SK-N-SH treated with all-trans-retinoic acid at 6 μM for 48 hours (cell line): ENCODE measurements around the gene CNNM2.

Source experiments
- ATAC-seq: fragments of 200-7000 bp; cut with Tn5 transposase; 3 replicates; pipeline ENCODE4 v1.9.1; 2020; ENCODE audit warnings: mild to moderate bottlenecking, moderate library complexity
- CSDC2 ChIP-seq: fragments of 250-450 bp; sonication (Bioruptor Pico); IDR thresholded peaks from 2 replicates; pipeline ENCODE4 v1.5.0; 2020; ENCODE audit warnings: mild to moderate bottlenecking, moderate library complexity
- CSRNP3 ChIP-seq: fragments of 250-450 bp; sonication (Bioruptor Pico); IDR thresholded peaks from 2 replicates; pipeline ENCODE4 v1.5.1; 2021; ENCODE audit warnings: mild to moderate bottlenecking, moderate library complexity
- ESRRG ChIP-seq: fragments of 250-450 bp; sonication (Bioruptor Pico); IDR thresholded peaks from 2 replicates; pipeline ENCODE4 v1.6.1; 2021; ENCODE audit warnings: mild to moderate bottlenecking
- GLIS3 ChIP-seq: fragments of 250-450 bp; sonication (Bioruptor Pico); IDR thresholded peaks from 2 replicates; pipeline ENCODE4 v1.5.0; 2020; ENCODE audit warnings: mild to moderate bottlenecking, moderate library complexity
- ISL1 ChIP-seq: fragments of 250-450 bp; sonication (Bioruptor Pico); IDR thresholded peaks from 2 replicates; pipeline ENCODE4 v2.1.2; 2022; ENCODE audit warnings: mild to moderate bottlenecking, moderate library complexity
- OSR1 ChIP-seq: fragments of 250-450 bp; sonication (Bioruptor Pico); IDR thresholded peaks from 2 replicates; pipeline ENCODE4 v1.8.0; 2022; ENCODE audit warnings: moderate library complexity, mild to moderate bottlenecking, inconsistent platforms
- PATZ1 ChIP-seq: fragments of 250-450 bp; sonication (Bioruptor Pico); IDR thresholded peaks from 2 replicates; pipeline ENCODE4 v1.8.0; 2020; ENCODE audit warnings: mild to moderate bottlenecking, moderate library complexity, borderline replicate concordance
- POU6F1 ChIP-seq: fragments of 250-450 bp; sonication (Bioruptor Pico); IDR thresholded peaks from 2 replicates; pipeline ENCODE4 v1.8.0; 2021; ENCODE audit warnings: low read depth, mild to moderate bottlenecking, moderate library complexity, borderline replicate concordance
- PPARA ChIP-seq: fragments of 250-450 bp; sonication (Bioruptor Pico); IDR thresholded peaks from 2 replicates; pipeline ENCODE4 v1.5.0; 2020; ENCODE audit warnings: mild to moderate bottlenecking, borderline replicate concordance
- RARB ChIP-seq: fragments of 250-450 bp; sonication (Bioruptor Pico); IDR thresholded peaks from 2 replicates; pipeline ENCODE4 v1.8.0; 2021; ENCODE audit warnings: mild to moderate bottlenecking, moderate library complexity
- SNAI2 ChIP-seq: fragments of 250-450 bp; sonication (Bioruptor Pico); IDR thresholded peaks from 2 replicates; pipeline ENCODE4 v1.5.0; 2020; ENCODE audit warnings: mild to moderate bottlenecking, moderate library complexity
- TCF4 ChIP-seq: fragments of 250-450 bp; sonication (Bioruptor Pico); IDR thresholded peaks from 2 replicates; pipeline ENCODE4 v1.8.0; 2021; ENCODE audit warnings: mild to moderate bottlenecking, moderate library complexity, borderline replicate concordance
- TOX ChIP-seq: fragments of 250-450 bp; sonication (Bioruptor Pico); IDR thresholded peaks from 2 replicates; pipeline ENCODE4 v1.8.0; 2021; ENCODE audit warnings: mild to moderate bottlenecking, moderate library complexity, borderline replicate concordance
- TSHZ2 ChIP-seq: fragments of 250-450 bp; sonication (Bioruptor Pico); IDR thresholded peaks from 2 replicates; pipeline ENCODE4 v1.5.0; 2020; ENCODE audit warnings: mild to moderate bottlenecking, moderate library complexity
- ZC3H10 ChIP-seq: fragments of 250-450 bp; sonication (Bioruptor Pico); IDR thresholded peaks from 2 replicates; pipeline ENCODE4 v1.5.1; 2021; ENCODE audit warnings: mild to moderate bottlenecking, moderate library complexity
- ZFP30 ChIP-seq: fragments of 450-650 bp; formaldehyde crosslinking; IDR thresholded peaks from 2 replicates; pipeline ENCODE4 v1.5.0; 2022; ENCODE audit warnings: mild to moderate bottlenecking, moderate library complexity
- ZNF8 ChIP-seq: fragments of 450-650 bp; formaldehyde crosslinking; IDR thresholded peaks from 2 replicates; pipeline ENCODE4 v1.5.0; 2020; ENCODE audit warnings: mild to moderate bottlenecking, moderate library complexity

The CNNM2 gene

GRCh38 chr10:102935939-102936605 is 18.0 kb downstream of the CNNM2 start:
- TF ChIP-seq ZFP30 (no peak), ESRRG (no peak), ISL1 (no peak), ZC3H10 (CRISPR knock-in tag) (no peak), ZNF8 (no peak), RARB (CRISPR knock-in tag) (no peak), POU6F1 (CRISPR knock-in tag) (no peak), SNAI2 (CRISPR knock-in tag) (no peak), TSHZ2 (CRISPR knock-in tag) (no peak), CSDC2 (CRISPR knock-in tag) (no peak)
- TF ChIP-seq, all 23 proteins: peak for 0
- no peak for ATAC-seq

GRCh38 chr10:102941401-102941800 is 23.3 kb downstream of the CNNM2 start:
- TF ChIP-seq PATZ1, result no peak
- no peak for TF ChIP-seq ZC3H10 (CRISPR knock-in tag)
- no peak for TF ChIP-seq ESRRG
- no peak for TF ChIP-seq OSR1 (CRISPR knock-in tag)
- TF ChIP-seq SNAI2 (CRISPR knock-in tag), result no peak
- TF ChIP-seq GLIS3 (CRISPR knock-in tag), result no peak
- no peak for TF ChIP-seq CSRNP3
- TF ChIP-seq TCF4 (CRISPR knock-in tag), result no peak
- TF ChIP-seq POU6F1 (CRISPR knock-in tag), result no peak
- TF ChIP-seq TSHZ2 (CRISPR knock-in tag), result no peak
- TF ChIP-seq ZNF8, result no peak
- TF ChIP-seq CSDC2 (CRISPR knock-in tag), result no peak
- no peak for TF ChIP-seq TOX (CRISPR knock-in tag)
- no peak for TF ChIP-seq PPARA (CRISPR knock-in tag)
- no peak for ATAC-seq
